HepG2 (cell line): ENCODE data around the gene APC2. TPM values are rescaled to one million over a fixed set of nuclear protein-coding genes. Genes with fewer than 3 reads are reported as not detected.

Source experiments
- ATAC-seq: fragments of 200-7000 bp; cut with Tn5 transposase; 3 replicates; pipeline ENCODE4 v1.9.1; 2020; ENCODE audit warnings: mild to moderate bottlenecking, moderate library complexity
- BruUV-seq: library from RNA; stranded (reverse); fragments of 400-500 nt; replicated peaks from 2 replicates; lab custom pipeline; 2021; lab: Mats Ljungman, UMichigan
- CTCF ChIA-PET: fragments of 300-600 bp; formaldehyde crosslinking; extraction: SDS; loops from one replicate; lab custom pipeline; 2021; ENCODE audit warnings: low total read pairs, inconsistent platforms, low intra/inter-chr PET ratio; lab: Yijun Ruan, JAX
- POLR2A ChIA-PET: fragments of 350-600 bp; sonication (Branson Sonifier 250); formaldehyde crosslinking; loops from one replicate; lab custom pipeline; 2020; ENCODE audit warnings: antibody characterized with exemption, inconsistent platforms; lab: Yijun Ruan, JAX
- DNase-seq: peaks from one replicate; pipeline ENCODE4 v3.0.0-alpha.2; 2015; ENCODE audit warnings: low spot score
- FAIRE-seq: peaks from 3 replicates; lab custom pipeline; 2011; peaks lifted over from hg19 to GRCh38; lab: Jason Lieb, UNC
- H2AFZ ChIP-seq: one replicate; pipeline ENCODE4 v1.6.1; 2011; ENCODE audit warnings: low read length, inconsistent platforms
- H3K27ac ChIP-seq: fragments of 300-600 bp; 3 replicates; pipeline ENCODE4 v1.8.0; 2011; ENCODE audit warnings: mixed run types, mild to moderate bottlenecking, mixed read lengths, low read length, inconsistent platforms; ENCODE audit not compliant: insufficient read depth; ENCODE audit errors: extremely low read length
- H3K27me3 ChIP-seq, 2 experiments: fragments of 200-600 bp in 1 of 2; 2 replicates in 1 of 2; 3 replicates in 1 of 2; pipeline versions ENCODE4 v1.6.0 to v1.8.0; 2011; ENCODE audit warnings: low read length in 2 of 2, mild to moderate bottlenecking in 2 of 2, moderate library complexity in 2 of 2, inconsistent platforms in 1 of 2; ENCODE audit not compliant: insufficient read depth in 2 of 2, control insufficient read depth in 1 of 2
- H3K36me3 ChIP-seq, 2 experiments: fragments of 200-600 bp in 1 of 2; replicated peaks in 1 of 2; 2 replicates in 1 of 2; 3 replicates in 1 of 2; pipeline versions ENCODE4 v1.5.1 to v1.8.0; 2011; ENCODE audit warnings: low read length in 2 of 2, inconsistent platforms in 1 of 2; ENCODE audit not compliant: insufficient read depth in 2 of 2, control insufficient read depth in 1 of 2
- H3K4me1 ChIP-seq: 2 replicates; pipeline ENCODE4 v1.5.1; 2012; ENCODE audit warnings: low read length, inconsistent platforms; ENCODE audit not compliant: insufficient read depth
- H3K4me2 ChIP-seq: 2 replicates; pipeline ENCODE4 v1.6.0; 2011; ENCODE audit warnings: low read depth, low read length, inconsistent platforms
- H3K4me3 ChIP-seq, 3 experiments: fragments of 200-600 bp in 1 of 3; sonication (generic), shearing (Covaris generic) in 1 of 3; replicated peaks in 1 of 3; 2 replicates each; pipeline ENCODE4 v1.5.1; 2011 to 2016; ENCODE audit warnings: low read length in 3 of 3, inconsistent platforms in 2 of 3, low read depth in 2 of 3, mild to moderate bottlenecking in 2 of 3, control low read depth in 1 of 3, mixed read lengths in 1 of 3; ENCODE audit not compliant: insufficient read depth in 1 of 3
- H3K79me2 ChIP-seq: one replicate; pipeline ENCODE4 v1.6.1; 2011; ENCODE audit warnings: low read length, inconsistent platforms; ENCODE audit not compliant: insufficient read depth
- H3K9ac ChIP-seq: 2 replicates; pipeline ENCODE4 v1.6.0; 2011; ENCODE audit warnings: mild to moderate bottlenecking, low read depth, low read length, inconsistent platforms; ENCODE audit not compliant: insufficient read depth
- H3K9me3 ChIP-seq: 2 replicates; pipeline ENCODE4 v1.5.1; 2012; ENCODE audit warnings: mild to moderate bottlenecking, low read length
- H4K20me1 ChIP-seq: 2 replicates; pipeline ENCODE4 v1.6.0; 2011; ENCODE audit warnings: inconsistent platforms, mild to moderate bottlenecking, low read length, moderate library complexity; ENCODE audit not compliant: insufficient read depth
- HHEX ChIP-seq: IDR thresholded peaks from 2 replicates; pipeline ENCODE4 v1.6.1; 2016; ENCODE audit warnings: control low read depth
- NFE2L1 ChIP-seq: sonication (generic); formaldehyde crosslinking; IDR thresholded peaks from 2 replicates; pipeline ENCODE4 v1.4.0; 2020; ENCODE audit warnings: missing genetic modification reagents, mild to moderate bottlenecking, borderline replicate concordance
- TBP ChIP-seq: sonication (generic); formaldehyde crosslinking; IDR thresholded peaks from 2 replicates; pipeline ENCODE4 v1.5.0; 2020; ENCODE audit warnings: missing genetic modification reagents
- ZNF121 ChIP-seq: sonication (generic); formaldehyde crosslinking; IDR thresholded peaks from 2 replicates; pipeline ENCODE4 v1.5.0; 2020; ENCODE audit warnings: mild to moderate bottlenecking, missing genetic modification reagents
- WGBS: methylation state at CpG from one replicate; pipeline ENCODE4 v1.1.6; 2017; ENCODE audit warnings: low lambda C conversion rate; 5-methylcytosine and 5-hydroxymethylcytosine counted together
- in situ Hi-C: cut with HindIII; loops from 2 replicates; pipeline ENCODE4 v1.10.0; 2017; ENCODE audit warnings: low pct_unique_long_range_greater_than_20kb; ENCODE audit not compliant: extremely low pct_ligation_motif_present
- intact Hi-C: fragments of 100-400 bp; cut with micrococcal nuclease; formaldehyde crosslinking; loops from one replicate; pipeline ENCODE4 v1.10.0; 2022; ENCODE audit not compliant: unreplicated experiment
- polyA plus RNA-seq, 8 experiments: library from polyadenylated mRNA; depleted of rRNA in 3 of 8; stranded (reverse) in 7 of 8; unstranded in 1 of 8; fragments of >200 nt; fragmentation: Illumina TruSeq in 4 of 8; extraction: Trizol in 4 of 8; gene quantifications; 2 replicates each; pipeline versions ENCODE4 v1.2.1 to v1.2.3, GENCODE V29; 2011 to 2016; ENCODE audit warnings: low read depth in 4 of 8, missing spikeins in 1 of 8, mixed read lengths in 1 of 8; ENCODE audit not compliant: insufficient read depth in 1 of 8
- total RNA-seq, 5 experiments: library from RNA; depleted of rRNA; stranded (reverse); fragments of >200 nt; fragmentation: Illumina TruSeq; extraction: Trizol; gene quantifications; 2 replicates each; pipeline ENCODE4 v1.2.3, GENCODE V29; 2016; ENCODE audit warnings: low read depth in 1 of 5
- TF ChIP-seq, protein P1 (sequence below): sonication (generic); formaldehyde crosslinking; IDR thresholded peaks from 2 replicates; pipeline ENCODE4 v1.4.0; 2020; ENCODE audit warnings: mild to moderate bottlenecking, missing genetic modification reagents
- TF ChIP-seq, protein P2 (sequence below): sonication (generic); formaldehyde crosslinking; IDR thresholded peaks from one replicate; pipeline ENCODE4 v1.5.1; 2020; ENCODE audit warnings: mild to moderate bottlenecking, missing genetic modification reagents; ENCODE audit errors: not compliant biosample characterization
- TF ChIP-seq, protein P3 (sequence below): sonication (generic); formaldehyde crosslinking; conservative IDR thresholded peaks from 2 replicates; pipeline ENCODE4 v1.4.0; 2020; ENCODE audit warnings: missing genetic modification reagents
- TF ChIP-seq, protein P4 (sequence below): sonication (generic); formaldehyde crosslinking; IDR thresholded peaks from 2 replicates; pipeline ENCODE4; 2020; ENCODE audit warnings: missing genetic modification reagents, mild to moderate bottlenecking, borderline replicate concordance

APC2 gene
- total and polyA plus RNA-seq, 2 of the 13 experiments (the other 11 are each of a cell fraction or from before 2014, with no cell fraction given): 0.08 to 0.22 TPM

DNA sequence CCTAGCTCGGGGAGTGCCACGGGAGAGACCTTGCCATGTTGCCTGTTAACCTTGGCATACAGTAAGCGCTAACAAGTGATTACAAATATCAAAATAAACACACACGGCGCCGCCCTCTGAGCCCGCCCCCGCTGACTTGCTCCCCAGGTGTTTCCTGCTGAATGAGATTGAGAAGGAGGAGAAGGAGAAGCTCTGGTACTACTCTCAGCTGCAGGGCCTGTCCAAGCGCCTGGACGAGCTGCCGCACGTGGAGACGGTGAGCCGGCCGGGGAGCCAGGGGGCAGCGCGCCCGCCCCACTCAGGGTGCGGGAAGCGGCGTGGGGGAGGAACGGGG is 5.0 kb downstream of the APC2 start:
- Histone ChIP-seq H3K4me3 (peak overlapping the region in 2 of 3 experiments; percentile 25 to 51; a peak in 2 of 6 replicates), H3K4me2 (peak overlapping the region; percentile 38), H3K4me1 (peaks cover 48% of the 10 kb centered on the region), H2AFZ (no peak overlapping the region), H3K27me3 (peaks cover 13 to 64% of the 10 kb centered on the region in 2 experiments), H3K36me3 (no peaks in the 10 kb centered on the region), H3K9me3 (no peaks in the 10 kb centered on the region), H3K9ac (no peak overlapping the region), H3K79me2 (no peaks in the 10 kb centered on the region), H4K20me1 (peaks cover 10% of the 10 kb centered on the region; the same call in 1 of the 2 replicates), H3K27ac (no peak overlapping the region)
- DNase-seq (no peak), FAIRE-seq (no peak), ATAC-seq (no peak)
- WGBS: 3% methylated on average over 9 of the region's 22 CpGs
- in situ Hi-C loops (loop anchor here (5.0 kb wide), 1 partner anchor 57 kb away; the partner anchor contains the start of gene ADAMTSL5), intact Hi-C loops (no loop called here)
- POLR2A ChIA-PET: interaction anchor here (1.6 to 4.0 kb wide), 4 partner anchors 11 to 172 kb away, joined by 7 to 34 read pairs (median 12); partner anchors contain the start of gene REEP6
- TF ChIP-seq, protein P1, sequence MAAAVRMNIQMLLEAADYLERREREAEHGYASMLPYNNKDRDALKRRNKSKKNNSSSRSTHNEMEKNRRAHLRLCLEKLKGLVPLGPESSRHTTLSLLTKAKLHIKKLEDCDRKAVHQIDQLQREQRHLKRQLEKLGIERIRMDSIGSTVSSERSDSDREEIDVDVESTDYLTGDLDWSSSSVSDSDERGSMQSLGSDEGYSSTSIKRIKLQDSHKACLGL (CRISPR knock-in tag): 0 out of 2 replicates have a peak, but pooled peaks have one; percentile 50
- no peak for TF ChIP-seq NFE2L1
- TF ChIP-seq, protein P2, sequence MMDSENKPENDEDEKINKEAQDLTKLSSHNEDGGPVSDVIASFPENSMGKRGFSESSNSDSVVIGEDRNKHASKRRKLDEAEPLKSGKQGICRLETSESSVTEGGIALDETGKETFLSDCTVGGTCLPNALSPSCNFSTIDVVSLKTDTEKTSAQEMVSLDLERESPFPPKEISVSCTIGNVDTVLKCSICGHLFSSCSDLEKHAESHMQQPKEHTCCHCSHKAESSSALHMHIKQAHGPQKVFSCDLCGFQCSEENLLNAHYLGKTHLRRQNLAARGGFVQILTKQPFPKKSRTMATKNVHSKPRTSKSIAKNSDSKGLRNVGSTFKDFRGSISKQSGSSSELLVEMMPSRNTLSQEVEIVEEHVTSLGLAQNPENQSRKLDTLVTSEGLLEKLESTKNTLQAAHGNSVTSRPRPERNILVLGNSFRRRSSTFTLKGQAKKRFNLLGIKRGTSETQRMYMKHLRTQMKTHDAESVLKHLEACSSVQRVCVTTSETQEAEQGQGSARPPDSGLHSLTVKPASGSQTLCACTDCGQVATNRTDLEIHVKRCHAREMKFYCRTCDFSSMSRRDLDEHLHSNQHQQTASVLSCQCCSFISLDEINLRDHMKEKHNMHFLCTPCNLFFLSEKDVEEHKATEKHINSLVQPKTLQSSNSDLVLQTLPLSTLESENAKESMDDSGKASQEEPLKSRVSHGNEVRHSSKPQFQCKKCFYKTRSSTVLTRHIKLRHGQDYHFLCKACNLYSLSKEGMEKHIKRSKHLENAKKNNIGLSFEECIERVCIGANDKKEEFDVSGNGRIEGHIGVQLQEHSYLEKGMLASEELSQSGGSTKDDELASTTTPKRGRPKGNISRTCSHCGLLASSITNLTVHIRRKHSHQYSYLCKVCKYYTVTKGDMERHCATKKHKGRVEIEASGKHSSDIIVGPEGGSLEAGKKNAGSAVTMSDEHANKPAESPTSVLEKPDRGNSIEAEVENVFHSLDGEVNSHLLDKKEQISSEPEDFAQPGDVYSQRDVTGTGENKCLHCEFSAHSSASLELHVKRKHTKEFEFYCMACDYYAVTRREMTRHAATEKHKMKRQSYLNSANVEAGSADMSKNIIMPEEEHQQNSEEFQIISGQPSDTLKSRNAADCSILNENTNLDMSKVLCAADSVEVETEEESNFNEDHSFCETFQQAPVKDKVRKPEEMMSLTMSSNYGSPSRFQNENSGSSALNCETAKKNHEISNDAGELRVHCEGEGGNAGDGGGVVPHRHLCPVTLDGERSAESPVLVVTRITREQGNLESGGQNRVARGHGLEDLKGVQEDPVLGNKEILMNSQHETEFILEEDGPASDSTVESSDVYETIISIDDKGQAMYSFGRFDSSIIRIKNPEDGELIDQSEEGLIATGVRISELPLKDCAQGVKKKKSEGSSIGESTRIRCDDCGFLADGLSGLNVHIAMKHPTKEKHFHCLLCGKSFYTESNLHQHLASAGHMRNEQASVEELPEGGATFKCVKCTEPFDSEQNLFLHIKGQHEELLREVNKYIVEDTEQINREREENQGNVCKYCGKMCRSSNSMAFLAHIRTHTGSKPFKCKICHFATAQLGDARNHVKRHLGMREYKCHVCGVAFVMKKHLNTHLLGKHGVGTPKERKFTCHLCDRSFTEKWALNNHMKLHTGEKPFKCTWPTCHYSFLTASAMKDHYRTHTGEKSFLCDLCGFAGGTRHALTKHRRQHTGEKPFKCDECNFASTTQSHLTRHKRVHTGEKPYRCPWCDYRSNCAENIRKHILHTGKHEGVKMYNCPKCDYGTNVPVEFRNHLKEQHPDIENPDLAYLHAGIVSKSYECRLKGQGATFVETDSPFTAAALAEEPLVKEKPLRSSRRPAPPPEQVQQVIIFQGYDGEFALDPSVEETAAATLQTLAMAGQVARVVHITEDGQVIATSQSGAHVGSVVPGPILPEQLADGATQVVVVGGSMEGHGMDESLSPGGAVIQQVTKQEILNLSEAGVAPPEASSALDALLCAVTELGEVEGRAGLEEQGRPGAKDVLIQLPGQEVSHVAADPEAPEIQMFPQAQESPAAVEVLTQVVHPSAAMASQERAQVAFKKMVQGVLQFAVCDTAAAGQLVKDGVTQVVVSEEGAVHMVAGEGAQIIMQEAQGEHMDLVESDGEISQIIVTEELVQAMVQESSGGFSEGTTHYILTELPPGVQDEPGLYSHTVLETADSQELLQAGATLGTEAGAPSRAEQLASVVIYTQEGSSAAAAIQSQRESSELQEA (CRISPR knock-in tag): peak; percentile 17
- TF ChIP-seq, protein P3, sequence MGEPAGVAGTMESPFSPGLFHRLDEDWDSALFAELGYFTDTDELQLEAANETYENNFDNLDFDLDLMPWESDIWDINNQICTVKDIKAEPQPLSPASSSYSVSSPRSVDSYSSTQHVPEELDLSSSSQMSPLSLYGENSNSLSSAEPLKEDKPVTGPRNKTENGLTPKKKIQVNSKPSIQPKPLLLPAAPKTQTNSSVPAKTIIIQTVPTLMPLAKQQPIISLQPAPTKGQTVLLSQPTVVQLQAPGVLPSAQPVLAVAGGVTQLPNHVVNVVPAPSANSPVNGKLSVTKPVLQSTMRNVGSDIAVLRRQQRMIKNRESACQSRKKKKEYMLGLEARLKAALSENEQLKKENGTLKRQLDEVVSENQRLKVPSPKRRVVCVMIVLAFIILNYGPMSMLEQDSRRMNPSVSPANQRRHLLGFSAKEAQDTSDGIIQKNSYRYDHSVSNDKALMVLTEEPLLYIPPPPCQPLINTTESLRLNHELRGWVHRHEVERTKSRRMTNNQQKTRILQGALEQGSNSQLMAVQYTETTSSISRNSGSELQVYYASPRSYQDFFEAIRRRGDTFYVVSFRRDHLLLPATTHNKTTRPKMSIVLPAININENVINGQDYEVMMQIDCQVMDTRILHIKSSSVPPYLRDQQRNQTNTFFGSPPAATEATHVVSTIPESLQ (CRISPR knock-in tag): no peak
- no peak for TF ChIP-seq HHEX
- TF ChIP-seq, protein P4, sequence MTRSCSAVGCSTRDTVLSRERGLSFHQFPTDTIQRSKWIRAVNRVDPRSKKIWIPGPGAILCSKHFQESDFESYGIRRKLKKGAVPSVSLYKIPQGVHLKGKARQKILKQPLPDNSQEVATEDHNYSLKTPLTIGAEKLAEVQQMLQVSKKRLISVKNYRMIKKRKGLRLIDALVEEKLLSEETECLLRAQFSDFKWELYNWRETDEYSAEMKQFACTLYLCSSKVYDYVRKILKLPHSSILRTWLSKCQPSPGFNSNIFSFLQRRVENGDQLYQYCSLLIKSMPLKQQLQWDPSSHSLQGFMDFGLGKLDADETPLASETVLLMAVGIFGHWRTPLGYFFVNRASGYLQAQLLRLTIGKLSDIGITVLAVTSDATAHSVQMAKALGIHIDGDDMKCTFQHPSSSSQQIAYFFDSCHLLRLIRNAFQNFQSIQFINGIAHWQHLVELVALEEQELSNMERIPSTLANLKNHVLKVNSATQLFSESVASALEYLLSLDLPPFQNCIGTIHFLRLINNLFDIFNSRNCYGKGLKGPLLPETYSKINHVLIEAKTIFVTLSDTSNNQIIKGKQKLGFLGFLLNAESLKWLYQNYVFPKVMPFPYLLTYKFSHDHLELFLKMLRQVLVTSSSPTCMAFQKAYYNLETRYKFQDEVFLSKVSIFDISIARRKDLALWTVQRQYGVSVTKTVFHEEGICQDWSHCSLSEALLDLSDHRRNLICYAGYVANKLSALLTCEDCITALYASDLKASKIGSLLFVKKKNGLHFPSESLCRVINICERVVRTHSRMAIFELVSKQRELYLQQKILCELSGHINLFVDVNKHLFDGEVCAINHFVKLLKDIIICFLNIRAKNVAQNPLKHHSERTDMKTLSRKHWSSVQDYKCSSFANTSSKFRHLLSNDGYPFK (CRISPR knock-in tag): no peak
- TF ChIP-seq ZNF121 (CRISPR knock-in tag): 0 out of 2 replicates have a peak, but pooled peaks have one; percentile 10
- no peak for TF ChIP-seq TBP
- CTCF ChIA-PET: no interaction called here
- no TSS peak for BruUV-seq
